Measurements from ENCODE around the gene ZNF341.
"Not testable (repeated sequence)": the region's sequence is repeated elsewhere in the genome, so short reads cannot be mapped to it uniquely, and the experiment has no call there.

ZNF341 gene

GRCh38 chr20:33773412-33774089 is 41.8 kb downstream of the ZNF341 start:
- DNase-seq, result no peak

DNA sequence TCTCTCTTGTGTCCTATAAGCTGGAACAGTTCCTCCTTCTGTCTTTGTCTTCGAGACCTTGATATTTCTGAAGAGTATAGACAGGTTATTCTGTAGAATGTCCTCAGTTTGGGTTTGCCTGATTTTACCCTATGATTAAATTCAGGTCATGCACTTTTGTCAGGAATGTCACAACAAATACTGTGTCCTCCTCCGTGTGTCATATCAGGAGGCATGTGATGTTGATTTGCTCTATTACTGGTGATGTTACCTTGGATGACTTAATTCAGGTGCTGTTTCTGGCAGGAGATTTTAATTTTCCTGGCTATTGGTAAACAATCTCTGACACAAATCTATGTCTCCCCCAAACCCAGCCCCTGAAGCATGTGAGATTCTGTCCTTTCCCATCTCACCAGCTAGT is 46.0 kb downstream of the ZNF341 start:
- DNase-seq, result no peak

DNA sequence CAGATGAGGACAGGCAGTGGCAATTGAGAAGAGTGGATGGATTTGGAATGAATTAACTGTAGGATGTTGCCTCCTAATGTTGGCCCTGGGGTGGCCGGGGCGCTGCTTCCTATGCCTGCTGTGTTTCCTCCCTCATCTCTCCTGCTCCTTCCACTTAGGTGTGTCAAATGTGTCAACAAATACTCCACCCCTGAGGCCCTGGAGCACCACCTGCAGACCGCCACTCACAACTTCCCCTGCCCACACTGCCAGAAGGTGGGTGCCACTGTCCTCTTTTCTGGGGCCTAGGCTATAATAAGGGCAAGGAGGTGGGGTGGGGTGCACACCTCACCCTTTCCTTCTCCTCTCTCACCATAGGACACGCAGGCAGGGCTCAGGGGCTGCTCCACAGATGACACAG is 49.3 kb downstream of the ZNF341 start:
- DNase-seq, result no peak

GRCh38 chr20:33781945-33782344 is 50.1 kb downstream of the ZNF341 start:
- DNase-seq, result no peak

DNA sequence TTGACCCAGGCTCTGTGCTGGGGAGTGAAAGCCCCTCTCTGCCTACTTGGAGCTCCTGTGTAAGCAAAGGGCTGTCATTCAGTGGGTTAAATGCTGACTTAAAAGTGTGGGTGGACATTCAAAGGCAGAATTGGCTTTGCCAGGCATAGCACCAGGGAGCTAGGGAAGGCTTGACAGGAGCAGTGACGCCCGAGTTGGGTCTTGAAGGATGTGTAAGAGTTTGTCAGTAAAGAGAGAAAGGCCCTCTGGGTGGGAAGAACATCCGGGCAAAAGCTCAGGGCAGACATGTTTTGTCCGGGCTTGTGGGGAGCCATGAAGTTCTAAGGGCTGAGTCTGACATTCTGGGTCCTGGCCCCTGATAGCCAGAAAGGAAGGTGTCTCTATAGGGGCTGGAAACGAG is 51.5 kb downstream of the ZNF341 start:
- no peak for DNase-seq

DNA sequence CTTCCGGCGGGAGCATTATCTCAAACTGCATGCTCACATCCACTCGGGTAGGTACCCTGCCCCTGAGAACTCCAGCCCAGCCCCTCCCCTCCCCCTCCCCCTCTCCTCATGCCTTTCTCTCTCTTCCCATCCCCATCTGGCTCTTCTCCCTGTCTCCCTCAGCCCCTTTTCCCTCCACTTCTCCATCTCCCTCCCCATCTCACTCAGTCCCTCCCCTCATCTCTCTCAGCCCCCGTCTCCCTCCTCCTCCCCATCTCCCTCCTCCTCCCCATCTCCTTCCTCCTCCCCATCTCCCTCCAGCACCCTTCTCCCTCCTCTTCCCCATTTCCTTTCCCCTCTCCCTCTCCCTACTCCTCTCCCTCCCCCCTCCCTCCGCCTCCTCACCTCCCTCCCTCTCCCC is 52.0 kb downstream of the ZNF341 start:
- DNase-seq, result no peak

- DNase-seq, result no peak
These were observed 52.4 kb downstream of the ZNF341 start for GRCh38 chr20:33784225-33784624.

DNA sequence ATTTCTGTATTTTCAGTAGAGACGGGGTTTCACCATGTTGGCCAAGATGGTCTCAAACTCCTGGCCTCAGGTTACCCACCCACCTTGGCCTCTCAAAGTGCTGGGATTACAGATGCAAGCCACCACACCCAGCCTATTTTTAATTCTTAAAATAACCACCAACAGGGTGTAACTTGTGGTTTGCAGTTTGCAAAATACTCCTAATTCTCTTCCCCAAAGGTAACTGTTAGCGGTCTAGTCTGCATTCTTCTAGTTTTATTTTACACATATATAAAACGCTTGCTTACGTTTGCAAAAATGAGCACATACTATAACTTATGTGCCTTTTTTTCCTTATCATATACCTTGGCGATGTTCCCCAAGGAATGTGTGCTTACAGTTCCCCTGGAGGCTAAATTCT is 53.7 kb downstream of the ZNF341 start:
- no peak for DNase-seq

GRCh38 chr20:33787253-33787891 is 55.6 kb downstream of the ZNF341 start:
- no peak for DNase-seq

GRCh38 chr20:33788351-33789049 is 56.7 kb downstream of the ZNF341 start:
- no peak for DNase-seq

GRCh38 chr20:33789109-33789857 is 57.5 kb downstream of the ZNF341 start:
- DNase-seq, result no peak

GRCh38 chr20:33789858-33790182 is 58.0 kb downstream of the ZNF341 start:
- no peak for DNase-seq

DNA sequence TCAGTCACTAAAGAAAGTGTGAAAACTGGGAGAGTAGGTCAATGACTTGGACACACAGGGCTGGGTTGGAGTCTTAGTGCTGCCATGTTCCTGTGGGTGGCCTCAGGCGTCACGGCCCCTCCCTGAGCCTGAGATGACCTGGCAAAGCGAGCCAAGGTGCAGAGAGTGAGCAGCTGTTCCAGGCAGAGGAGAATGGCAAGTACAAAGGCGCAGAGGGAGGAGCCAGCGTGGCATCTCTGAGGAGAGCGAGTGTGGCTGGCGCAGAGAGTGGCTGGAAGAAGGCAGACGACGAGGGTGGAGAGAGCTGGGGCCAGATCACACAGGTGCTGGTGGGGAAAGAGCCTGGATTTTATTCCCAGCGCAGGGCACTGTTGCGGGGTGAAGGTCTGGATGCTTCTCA is 58.8 kb downstream of the ZNF341 start:
- DNase-seq, result no peak

GRCh38 chr20:33791021-33791420 is 59.2 kb downstream of the ZNF341 start:
- DNase-seq, result no peak

GRCh38 chr20:33791540-33791939 is 59.7 kb downstream of the ZNF341 start:
- DNase-seq, result no peak

DNA sequence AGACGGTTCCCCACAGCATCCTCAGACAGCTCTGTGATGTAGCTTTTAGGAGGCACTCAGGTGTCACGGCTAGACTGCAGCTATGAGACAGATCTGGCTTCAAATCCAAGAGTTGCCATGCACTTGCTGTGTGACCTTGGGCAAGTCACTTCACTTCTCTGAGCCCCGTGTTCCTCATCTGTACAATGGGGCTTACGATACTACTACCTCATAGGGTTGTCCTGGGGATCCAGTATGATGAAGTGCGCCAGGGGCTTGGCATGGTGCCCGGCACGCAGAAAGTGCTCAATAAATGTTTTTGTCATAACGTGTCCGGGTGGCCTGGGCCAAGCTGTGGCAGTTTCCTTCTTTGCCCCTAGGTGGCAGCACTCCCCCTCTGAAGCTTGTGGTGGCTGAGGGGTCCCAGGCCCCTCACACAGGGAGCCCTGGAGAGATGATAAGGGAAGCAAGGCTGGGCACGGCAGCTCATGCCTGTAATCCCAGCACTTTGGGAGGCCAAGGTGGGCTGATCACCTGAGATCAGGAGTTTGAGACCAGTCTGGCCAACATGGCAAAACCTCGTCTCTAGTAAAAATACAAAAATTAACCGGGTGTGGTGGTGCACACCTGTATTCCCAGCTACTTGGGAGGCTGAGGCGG is 60.3 kb downstream of the ZNF341 start:
- peak; percentile 49 for DNase-seq

GRCh38 chr20:33792598-33792989 is 60.8 kb downstream of the ZNF341 start:
- DNase-seq, result not testable (repeated sequence)

DNA sequence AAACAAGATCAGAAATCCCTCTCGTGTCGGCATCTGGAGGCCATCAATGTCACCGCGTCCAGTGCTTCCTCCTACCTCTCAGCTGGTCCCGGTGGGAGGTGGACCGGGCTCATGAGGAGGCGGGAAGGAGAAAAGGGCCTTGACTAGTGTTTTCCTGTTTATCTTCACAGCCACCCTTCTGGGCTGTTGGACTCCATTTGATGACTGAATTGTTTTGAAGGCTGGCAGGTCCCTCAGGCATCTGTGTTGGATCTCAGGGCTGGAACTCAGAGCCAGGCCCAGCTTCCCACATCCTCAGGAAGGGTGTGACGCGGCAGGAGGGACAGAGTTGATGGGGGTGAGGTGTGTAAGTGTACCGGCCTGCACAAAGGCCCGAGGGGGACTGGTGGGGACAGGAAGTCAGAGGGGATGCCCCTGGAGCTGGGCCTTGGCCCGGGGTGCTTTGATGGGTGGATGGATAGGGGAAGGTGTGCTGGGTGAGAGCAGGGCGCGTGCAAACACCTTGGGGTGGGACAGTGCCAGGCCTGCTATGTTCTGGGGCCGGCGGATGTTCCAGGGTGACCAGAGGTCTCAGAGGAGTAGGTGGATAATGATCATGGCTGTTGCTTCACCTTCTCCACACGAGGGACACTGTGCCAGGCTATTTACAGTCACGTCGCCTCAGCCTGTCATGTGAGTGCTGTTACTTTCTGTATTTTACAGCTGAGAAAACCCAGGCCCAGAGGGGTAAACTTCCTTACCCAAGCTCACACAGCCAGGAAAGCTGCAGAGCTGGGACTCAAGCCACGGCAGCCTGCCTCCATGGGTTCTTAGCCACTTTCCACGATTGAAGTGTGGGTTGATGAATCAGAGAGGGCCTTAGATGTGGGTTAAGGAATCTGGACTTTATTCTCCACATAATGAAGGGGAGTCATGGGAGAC is 61.5 kb downstream of the ZNF341 start:
- DNase-seq, result no peak

DNA sequence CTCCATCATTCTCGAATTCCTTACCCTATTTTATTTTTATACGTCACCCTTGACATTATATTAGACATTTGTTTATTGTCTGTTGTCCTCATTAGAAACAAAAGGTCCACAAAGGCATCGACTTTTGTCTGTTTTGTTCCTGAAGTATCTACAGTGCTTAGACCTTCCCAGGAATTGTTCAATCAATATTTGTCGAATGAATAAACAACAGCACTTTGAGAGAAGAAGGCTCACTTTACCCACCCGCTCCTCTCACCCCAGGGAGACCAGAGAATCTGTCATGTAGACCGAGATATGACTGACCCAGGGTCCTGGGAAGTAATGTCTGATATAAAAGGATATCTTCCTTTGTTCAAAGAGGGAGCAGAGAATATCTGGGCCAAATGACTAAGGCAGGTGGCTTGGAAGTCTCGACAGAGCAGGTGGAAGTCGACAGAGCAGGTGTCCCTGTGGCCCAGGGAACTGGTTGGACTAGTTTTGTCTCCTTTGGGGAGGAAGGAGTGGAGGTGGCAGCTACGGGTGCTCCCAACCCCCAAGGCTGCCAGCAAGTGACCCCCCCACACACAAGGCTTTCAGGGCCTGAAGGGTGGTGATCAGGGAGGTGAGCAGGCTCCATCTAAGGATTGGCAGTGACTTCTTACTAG is 64.6 kb downstream of the ZNF341 start:
- no peak for DNase-seq

DNA sequence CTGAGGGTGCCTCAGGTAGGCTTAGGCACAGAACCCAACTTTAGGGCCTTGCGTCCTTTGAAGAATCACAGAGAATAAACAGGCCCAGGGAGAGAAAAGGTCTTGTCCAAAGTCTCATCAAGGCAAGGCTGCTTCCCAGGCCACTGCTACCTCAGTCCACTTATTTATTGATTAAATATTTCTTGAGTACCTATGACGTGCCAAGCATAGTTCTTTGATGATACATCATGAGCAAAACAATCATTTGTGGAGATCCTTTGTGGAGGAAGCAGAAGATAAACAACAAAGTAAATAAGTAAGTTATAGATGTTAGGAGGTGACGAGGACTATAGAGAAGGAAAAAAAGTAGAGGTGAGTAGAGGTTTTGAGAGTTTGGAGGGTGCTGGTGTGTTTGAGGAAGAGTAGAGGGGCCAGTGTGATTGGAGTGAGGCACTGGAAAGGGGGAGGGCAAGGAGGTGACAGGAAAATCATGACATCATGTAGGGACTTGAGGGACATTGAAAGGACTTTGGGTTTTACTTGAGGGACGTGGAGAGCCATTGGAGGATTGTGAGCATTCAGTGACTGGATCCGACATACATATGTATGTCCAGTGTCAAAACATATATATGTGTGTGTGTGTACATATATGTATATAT is 65.2 kb downstream of the ZNF341 start:
- no peak for DNase-seq

GRCh38 chr20:33798444-33798843 is 66.6 kb downstream of the ZNF341 start:
- no peak for DNase-seq

All from activated CD4-positive, alpha-beta T cell treated with anti-CD3 and anti-CD28 coated beads, Interleukin-2, amount 50 U/mL, for 1 hour (primary cell).